Measurements from ENCODE around the gene GRK6. TPM values are rescaled to one million over a fixed set of nuclear protein-coding genes. Genes with fewer than 3 reads are reported as not detected.

The GRK6 gene
- polyA plus RNA-seq, 1 donor from 2014 or later: 22.6 TPM

DNA sequence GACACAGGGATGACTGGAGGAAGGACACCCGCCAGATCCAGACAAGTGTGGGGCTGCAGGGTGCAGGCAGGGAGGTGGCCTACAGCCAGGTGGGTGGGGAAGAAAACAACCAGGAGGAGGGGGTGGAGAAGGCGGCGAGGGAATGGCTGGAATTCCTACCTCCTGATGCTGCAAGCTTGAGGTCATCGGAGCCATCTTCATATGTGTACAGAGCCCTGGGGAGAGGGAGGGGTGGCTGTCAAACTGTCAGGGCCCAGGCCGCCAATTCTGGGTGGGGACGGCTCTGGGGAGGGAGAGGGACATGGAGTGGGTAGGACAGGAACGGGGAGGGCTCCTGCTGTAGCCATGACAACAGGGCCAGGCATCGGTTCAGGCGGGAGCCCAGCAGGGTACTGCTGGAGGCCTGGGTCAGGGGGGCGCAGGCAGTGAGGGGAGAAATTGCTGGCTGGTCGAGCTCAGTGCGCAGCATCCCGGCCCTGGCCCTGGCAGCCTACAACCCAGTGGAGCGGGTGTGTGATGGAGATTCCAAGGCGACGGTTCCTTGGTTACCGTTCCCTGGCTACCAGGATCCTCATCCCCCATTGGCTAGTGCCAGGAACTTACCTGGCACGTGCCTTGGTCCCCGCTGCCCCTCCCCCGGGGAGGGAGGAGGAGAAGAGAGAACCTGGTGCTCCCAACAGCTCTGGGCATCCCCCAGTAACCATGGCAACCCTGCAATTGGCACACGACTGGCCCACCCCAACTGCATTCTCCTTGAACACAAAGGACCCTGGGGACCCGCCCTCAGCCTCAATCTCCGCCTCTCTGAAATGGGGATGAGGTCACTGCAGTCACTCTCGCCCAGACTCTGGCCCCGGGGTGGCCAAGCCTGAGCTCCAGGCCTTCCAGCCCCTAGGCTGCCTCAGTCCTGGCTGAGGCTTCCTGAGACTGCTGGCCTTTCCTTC, 42.5 kb downstream of the GRK6 start:
- Histone ChIP-seq H3K9me2 (ENCODE audit: insufficient read depth, low read length) (no peaks in the 10 kb centered on the region), H3K9me3 (ENCODE audit: low read length) (no peaks in the 10 kb centered on the region), H3F3A (ENCODE audit: insufficient read depth, low read length, poor library complexity, severe bottlenecking) (peaks cover 4% of the 10 kb centered on the region), H2AFZ (ENCODE audit: low read depth, low read length) (no peak overlapping the region), H3K36me3 (ENCODE audit: insufficient read depth, low read length) (peaks cover 14% of the 10 kb centered on the region), H3K4me3 (ENCODE audit: low read length) (peak overlapping the region; percentile 98), H3K79me2 (replicated peaks; ENCODE audit: insufficient read depth, low read length) (peaks cover 69% of the 10 kb centered on the region), H3K4me2 (ENCODE audit: low read length) (peak overlapping the region; percentile 85), H3K27ac (ENCODE audit: low read length) (peak overlapping the region; percentile 92), H3K27me3 (ENCODE audit: insufficient read depth, low read depth, low read length) (no peaks in the 10 kb centered on the region), H3K9ac (ENCODE audit: low read length) (peak overlapping the region; percentile 98), H4K20me1 (ENCODE audit: insufficient read depth) (peaks cover 35% of the 10 kb centered on the region)
- TF ChIP-seq, protein P1, sequence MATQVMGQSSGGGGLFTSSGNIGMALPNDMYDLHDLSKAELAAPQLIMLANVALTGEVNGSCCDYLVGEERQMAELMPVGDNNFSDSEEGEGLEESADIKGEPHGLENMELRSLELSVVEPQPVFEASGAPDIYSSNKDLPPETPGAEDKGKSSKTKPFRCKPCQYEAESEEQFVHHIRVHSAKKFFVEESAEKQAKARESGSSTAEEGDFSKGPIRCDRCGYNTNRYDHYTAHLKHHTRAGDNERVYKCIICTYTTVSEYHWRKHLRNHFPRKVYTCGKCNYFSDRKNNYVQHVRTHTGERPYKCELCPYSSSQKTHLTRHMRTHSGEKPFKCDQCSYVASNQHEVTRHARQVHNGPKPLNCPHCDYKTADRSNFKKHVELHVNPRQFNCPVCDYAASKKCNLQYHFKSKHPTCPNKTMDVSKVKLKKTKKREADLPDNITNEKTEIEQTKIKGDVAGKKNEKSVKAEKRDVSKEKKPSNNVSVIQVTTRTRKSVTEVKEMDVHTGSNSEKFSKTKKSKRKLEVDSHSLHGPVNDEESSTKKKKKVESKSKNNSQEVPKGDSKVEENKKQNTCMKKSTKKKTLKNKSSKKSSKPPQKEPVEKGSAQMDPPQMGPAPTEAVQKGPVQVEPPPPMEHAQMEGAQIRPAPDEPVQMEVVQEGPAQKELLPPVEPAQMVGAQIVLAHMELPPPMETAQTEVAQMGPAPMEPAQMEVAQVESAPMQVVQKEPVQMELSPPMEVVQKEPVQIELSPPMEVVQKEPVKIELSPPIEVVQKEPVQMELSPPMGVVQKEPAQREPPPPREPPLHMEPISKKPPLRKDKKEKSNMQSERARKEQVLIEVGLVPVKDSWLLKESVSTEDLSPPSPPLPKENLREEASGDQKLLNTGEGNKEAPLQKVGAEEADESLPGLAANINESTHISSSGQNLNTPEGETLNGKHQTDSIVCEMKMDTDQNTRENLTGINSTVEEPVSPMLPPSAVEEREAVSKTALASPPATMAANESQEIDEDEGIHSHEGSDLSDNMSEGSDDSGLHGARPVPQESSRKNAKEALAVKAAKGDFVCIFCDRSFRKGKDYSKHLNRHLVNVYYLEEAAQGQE (IDR thresholded peaks at IDR 0.05; ENCODE audit: borderline replicate concordance): no peak
- peak; percentile 45 for TF ChIP-seq EP300 (conservative IDR thresholded peaks at IDR 0.05; ENCODE audit: poor library complexity, severe bottlenecking)
- TF ChIP-seq POLR2AphosphoS5 (IDR thresholded peaks at IDR 0.05): peak; percentile 36
- TF ChIP-seq, protein P2, sequence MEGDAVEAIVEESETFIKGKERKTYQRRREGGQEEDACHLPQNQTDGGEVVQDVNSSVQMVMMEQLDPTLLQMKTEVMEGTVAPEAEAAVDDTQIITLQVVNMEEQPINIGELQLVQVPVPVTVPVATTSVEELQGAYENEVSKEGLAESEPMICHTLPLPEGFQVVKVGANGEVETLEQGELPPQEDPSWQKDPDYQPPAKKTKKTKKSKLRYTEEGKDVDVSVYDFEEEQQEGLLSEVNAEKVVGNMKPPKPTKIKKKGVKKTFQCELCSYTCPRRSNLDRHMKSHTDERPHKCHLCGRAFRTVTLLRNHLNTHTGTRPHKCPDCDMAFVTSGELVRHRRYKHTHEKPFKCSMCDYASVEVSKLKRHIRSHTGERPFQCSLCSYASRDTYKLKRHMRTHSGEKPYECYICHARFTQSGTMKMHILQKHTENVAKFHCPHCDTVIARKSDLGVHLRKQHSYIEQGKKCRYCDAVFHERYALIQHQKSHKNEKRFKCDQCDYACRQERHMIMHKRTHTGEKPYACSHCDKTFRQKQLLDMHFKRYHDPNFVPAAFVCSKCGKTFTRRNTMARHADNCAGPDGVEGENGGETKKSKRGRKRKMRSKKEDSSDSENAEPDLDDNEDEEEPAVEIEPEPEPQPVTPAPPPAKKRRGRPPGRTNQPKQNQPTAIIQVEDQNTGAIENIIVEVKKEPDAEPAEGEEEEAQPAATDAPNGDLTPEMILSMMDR (IDR thresholded peaks at IDR 0.05; ENCODE audit: poor library complexity, severe bottlenecking): no peak
- peak; percentile 77 for TF ChIP-seq MXI1 (conservative IDR thresholded peaks at IDR 0.05; ENCODE audit: poor library complexity, severe bottlenecking)
- no peak for TF ChIP-seq TAF1 (IDR thresholded peaks at IDR 0.05; ENCODE audit: low read depth)
- no peak for TF ChIP-seq EZH2 (IDR thresholded peaks at IDR 0.05; ENCODE audit: borderline replicate concordance, insufficient read depth, low read length, poor library complexity, severe bottlenecking)
- no peak for TF ChIP-seq RAD21 (conservative IDR thresholded peaks at IDR 0.05)
- TF ChIP-seq SMC3 (conservative IDR thresholded peaks at IDR 0.05; ENCODE audit: poor library complexity): peak; percentile 8

DNA sequence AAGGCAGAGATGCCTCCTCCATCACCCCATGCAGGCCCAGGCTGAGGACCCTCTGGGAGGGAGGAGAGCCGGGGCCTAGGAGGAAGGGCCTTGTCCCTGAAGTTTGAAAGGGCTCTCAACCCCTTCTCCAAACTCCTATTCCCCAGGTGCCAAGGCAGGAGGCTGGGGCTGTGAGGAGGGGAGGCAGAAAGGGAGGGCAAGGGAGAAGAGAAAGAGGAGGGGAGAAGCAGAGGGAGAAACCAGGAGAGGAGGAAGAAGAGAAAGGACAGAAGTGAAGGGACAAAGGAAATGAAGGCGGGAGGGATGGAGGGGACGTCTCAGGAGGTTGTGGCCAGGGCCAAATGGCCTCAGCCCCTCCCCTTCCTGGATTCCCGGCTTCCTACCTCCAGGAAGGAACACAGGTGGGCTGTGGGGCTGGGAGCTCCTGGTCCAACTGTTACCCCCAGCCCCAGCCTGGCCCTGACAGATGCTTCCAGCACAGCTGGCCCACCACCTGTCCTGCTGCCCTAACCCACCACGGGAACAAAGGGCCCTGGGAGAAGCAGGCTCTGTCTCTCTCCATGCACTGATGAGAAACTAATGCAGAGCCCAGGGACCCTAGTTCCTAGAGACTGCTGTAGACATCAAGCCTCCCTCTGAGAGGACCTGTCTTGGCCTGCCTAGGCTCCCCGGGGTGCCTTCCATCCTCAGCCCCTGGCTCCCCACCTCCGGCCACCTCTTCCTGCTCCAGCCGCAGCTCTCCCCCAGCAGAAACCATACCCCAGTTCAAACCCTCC, 43.5 kb downstream of the GRK6 start:
- peaks cover 14% of the 10 kb centered on the region for H3K36me3 ChIP-seq (ENCODE audit: insufficient read depth, low read length)
- peak overlapping the region; percentile 98 for H3K4me3 ChIP-seq (ENCODE audit: low read length)
- H3K79me2 ChIP-seq (replicated peaks; ENCODE audit: insufficient read depth, low read length): peaks cover 69% of the 10 kb centered on the region

More for the DNA sequence above, 43.5 kb downstream of the GRK6 start:
- no peaks in the 10 kb centered on the region for H3K9me2 ChIP-seq (ENCODE audit: insufficient read depth, low read length)
- H3K9ac ChIP-seq (ENCODE audit: low read length): peak overlapping the region; percentile 98
- TF ChIP-seq POLR2AphosphoS5 (IDR thresholded peaks at IDR 0.05): no peak
- TF ChIP-seq, protein P1 (IDR thresholded peaks at IDR 0.05; ENCODE audit: borderline replicate concordance): no peak
- no peak for TF ChIP-seq RAD21 (conservative IDR thresholded peaks at IDR 0.05)
- no peak for TF ChIP-seq EZH2 (IDR thresholded peaks at IDR 0.05; ENCODE audit: borderline replicate concordance, insufficient read depth, low read length, poor library complexity, severe bottlenecking)
- no peak for TF ChIP-seq EP300 (conservative IDR thresholded peaks at IDR 0.05; ENCODE audit: poor library complexity, severe bottlenecking)
- TF ChIP-seq, protein P2 (IDR thresholded peaks at IDR 0.05; ENCODE audit: poor library complexity, severe bottlenecking): no peak
- no peak for TF ChIP-seq SMC3 (conservative IDR thresholded peaks at IDR 0.05; ENCODE audit: poor library complexity)
- TF ChIP-seq MXI1 (conservative IDR thresholded peaks at IDR 0.05; ENCODE audit: poor library complexity, severe bottlenecking): no peak
- TF ChIP-seq TAF1 (IDR thresholded peaks at IDR 0.05; ENCODE audit: low read depth): no peak
- peak overlapping the region; percentile 92 for H3K27ac ChIP-seq (ENCODE audit: low read length)
- H3K27me3 ChIP-seq (ENCODE audit: insufficient read depth, low read depth, low read length): no peaks in the 10 kb centered on the region
- H2AFZ ChIP-seq (ENCODE audit: low read depth, low read length): no peak overlapping the region
- peaks cover 35% of the 10 kb centered on the region for H4K20me1 ChIP-seq (ENCODE audit: insufficient read depth)
- peak overlapping the region; percentile 85 for H3K4me2 ChIP-seq (ENCODE audit: low read length)
- H3F3A ChIP-seq (ENCODE audit: insufficient read depth, low read length, poor library complexity, severe bottlenecking): peaks cover 4% of the 10 kb centered on the region
- H3K9me3 ChIP-seq (ENCODE audit: low read length): no peaks in the 10 kb centered on the region

All from neural cell (in vitro differentiated cells).